ENCODE results near the gene RAB38.

- no peak for TF ChIP-seq CTCF (IDR thresholded peaks at IDR 0.05)
- TF ChIP-seq POLR2A (IDR thresholded peaks at IDR 0.05) = no peak
Observed at GRCh38 chr11:88194990-88195389, 19.7 kb upstream of the RAB38 start.
